ENCODE measurements around the gene BTBD16. TPM values are rescaled to one million over a fixed set of nuclear protein-coding genes. Genes with fewer than 3 reads are reported as not detected.

BTBD16 gene
- 0.14 and 0.42 TPM in 2 replicates for total RNA-seq

GRCh38 chr10:122271076-122271475 is at the start of gene BTBD16:
Gene BTBD16 (plus strand): TSS chr10:122271296. CDS start chr10:122275082, 3,786 bp downstream.

GRCh38 chr10:122374237-122374858 is 103.3 kb downstream of the BTBD16 start, which contains the start of gene PLEKHA1:
Gene PLEKHA1 (plus strand): TSS chr10:122374708. CDS start chr10:122393201, 18,493 bp downstream.

Other genes with a start within 250 kb of the BTBD16 start
- 52.7 and 62.3 TPM in 2 replicates for gene PLEKHA1, start 103.4 kb downstream of the BTBD16 start, total RNA-seq
- not detected in 2 replicates for gene ARMS2, start 183.4 kb downstream of the BTBD16 start, total RNA-seq
- 78.0 and 86.7 TPM in 2 replicates for gene HTRA1, start 190.3 kb downstream of the BTBD16 start, total RNA-seq

Measured in airway epithelial cell (primary cell).